ENCODE measurements around the gene PDCD7. TPM values are rescaled to one million over a fixed set of nuclear protein-coding genes. Genes with fewer than 3 reads are reported as not detected.

PDCD7 gene
- total RNA-seq = 10.9 and 14.1 TPM in 2 replicates

DNA sequence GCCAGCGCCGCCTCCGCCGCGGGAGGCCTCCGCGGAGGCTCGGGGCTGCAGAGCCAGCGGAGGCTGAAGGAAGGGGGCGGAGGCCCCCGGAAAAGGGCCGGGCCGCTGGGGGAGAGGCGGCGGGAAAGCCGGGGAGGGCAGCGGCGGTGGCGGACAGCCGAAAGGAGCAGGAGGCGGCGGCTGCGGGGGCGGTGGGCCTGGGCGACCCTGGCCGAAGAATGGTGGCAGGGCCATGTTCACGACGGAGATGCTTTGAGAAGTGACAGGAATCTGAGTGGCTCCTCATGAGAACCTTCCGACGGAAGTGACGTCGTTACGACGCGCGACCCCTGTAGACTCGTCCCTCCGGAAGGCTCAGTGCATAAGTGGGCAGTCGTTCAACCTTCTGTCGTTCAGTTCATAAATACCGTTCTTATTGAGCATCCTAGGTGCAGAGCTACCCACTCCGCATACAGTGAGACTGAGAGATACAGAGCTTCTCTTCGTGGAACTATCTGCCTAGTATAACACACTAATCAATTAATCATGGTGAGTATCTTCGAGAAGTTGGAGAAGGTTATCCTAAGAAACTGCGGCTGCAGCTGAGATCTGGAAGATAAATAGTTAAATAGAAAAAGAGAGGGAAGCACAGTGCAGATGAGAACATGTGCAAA, at the start of gene PDCD7:
Gene PDCD7, minus strand, starts transcription at position 261 of the 653 bp plus-strand sequence. Its CDS starts 27 bp downstream, at position 234.

DNA sequence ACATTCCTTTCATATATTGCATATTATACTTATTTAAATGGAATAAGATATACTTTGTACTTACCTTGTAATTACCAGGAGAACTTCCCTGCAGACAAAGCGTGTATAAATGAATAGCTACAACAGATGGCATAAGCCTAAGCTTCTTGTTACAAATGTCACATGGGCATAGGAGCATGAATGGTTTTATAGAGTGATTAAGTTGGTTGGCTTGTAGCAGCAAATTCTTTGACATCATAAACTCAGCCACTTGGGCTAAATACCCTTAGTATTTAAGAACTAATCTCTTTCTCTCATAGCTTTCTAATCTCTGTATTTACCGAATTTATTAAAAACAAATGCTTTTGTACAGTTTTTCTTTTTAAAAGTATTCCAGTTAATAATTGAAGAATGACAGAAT, 18.5 kb downstream of the PDCD7 start, which contains the start of gene UBAP1L:
Gene UBAP1L, minus strand, starts transcription at position 115 of the 400 bp plus-strand sequence. CDS start 8,985 bp downstream, outside the sequence.

DNA sequence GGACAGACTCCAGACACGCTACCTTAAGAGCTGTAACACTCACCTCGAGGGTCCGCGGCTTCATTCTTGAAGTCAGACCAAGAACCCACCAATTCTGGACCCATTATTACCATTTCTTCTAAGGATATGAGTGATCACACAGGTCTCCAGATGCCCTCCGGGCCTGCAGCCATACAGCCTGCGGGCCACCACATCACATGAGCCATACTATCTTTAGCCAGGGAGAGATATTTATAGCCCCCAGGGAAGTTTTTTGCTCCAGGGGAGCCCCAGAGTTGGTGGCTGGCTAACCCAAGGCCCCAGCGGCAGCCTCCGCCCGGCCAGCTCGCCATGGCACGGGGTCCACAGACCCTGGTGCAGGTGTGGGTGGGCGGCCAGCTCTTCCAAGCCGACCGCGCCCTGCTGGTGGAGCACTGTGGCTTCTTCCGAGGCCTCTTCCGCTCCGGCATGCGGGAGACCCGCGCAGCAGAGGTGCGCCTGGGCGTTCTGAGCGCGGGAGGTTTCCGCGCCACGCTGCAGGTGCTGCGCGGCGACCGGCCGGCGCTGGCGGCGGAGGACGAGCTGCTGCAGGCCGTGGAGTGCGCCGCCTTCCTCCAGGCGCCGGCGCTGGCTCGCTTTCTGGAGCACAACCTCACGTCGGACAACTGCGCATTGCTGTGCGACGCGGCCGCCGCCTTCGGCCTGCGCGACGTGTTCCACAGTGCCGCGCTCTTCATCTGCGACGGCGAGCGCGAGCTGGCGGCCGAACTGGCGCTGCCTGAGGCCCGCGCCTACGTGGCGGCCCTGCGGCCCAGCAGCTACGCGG, 56.9 kb downstream of the PDCD7 start, which contains the start of gene KBTBD13:
Gene KBTBD13, plus strand, starts transcription at position 261 of the 805 bp plus-strand sequence. Its CDS starts 70 bp downstream, at position 331.

DNA sequence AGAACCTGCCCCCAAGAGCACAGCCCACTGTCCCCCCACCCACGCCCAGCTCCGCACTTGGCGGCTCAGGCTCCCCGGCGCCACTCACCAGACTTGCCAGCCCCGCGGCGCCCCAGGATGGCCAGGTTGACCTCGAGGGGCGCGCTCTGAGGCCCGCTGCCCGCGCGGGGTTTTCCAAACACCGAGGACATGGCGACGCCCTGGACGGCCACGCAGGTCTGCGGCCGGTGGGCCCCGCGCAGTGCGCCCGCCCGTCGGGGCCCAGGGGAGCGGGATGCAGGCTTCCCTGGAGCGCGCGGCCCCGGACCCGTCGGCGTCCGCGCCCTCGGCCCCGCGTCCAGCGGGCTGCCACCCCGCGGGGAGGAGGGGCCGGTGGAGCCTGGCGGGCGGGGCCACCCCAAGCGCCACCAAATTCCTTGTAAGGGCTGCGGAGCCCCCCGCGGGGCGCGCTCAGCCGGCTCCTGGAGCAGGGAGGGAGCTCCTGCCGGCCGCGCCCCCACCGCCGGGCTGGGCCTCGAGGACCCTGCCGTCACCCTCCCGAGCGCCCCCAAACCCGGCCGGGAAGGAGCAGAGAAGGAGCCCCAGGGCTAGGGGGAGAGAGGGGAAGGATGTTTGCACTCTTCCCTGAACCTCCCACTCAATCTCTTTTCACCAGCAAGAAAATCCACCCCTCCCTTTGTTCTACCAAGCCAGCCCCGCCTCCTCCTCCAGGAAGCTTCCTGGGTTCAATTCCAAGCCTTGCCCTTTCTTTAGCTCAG, 65.8 kb downstream of the PDCD7 start, which contains the start of gene RASL12:
Gene RASL12, minus strand, starts transcription at position 347 of the 758 bp plus-strand sequence. Its CDS starts 156 bp downstream, at position 191.

Other genes with a start within 250 kb of the PDCD7 start
- 11.9 and 15.3 TPM in 2 replicates for gene ANKDD1A, start 221.9 kb downstream of the PDCD7 start, total RNA-seq
- gene SPG21, start 143.9 kb downstream of the PDCD7 start, total RNA-seq = 58.7 and 76.7 TPM in 2 replicates
- gene MTFMT, start 104.2 kb downstream of the PDCD7 start, total RNA-seq = 15.3 and 16.5 TPM in 2 replicates
- gene SLC51B, start 88.4 kb downstream of the PDCD7 start, total RNA-seq = not detected in 2 replicates
- gene RASL12, start 65.8 kb downstream of the PDCD7 start, total RNA-seq = not detected in 2 replicates
- not detected in 2 replicates for gene KBTBD13, start 57.1 kb downstream of the PDCD7 start, total RNA-seq
- 3.1 and 11.8 TPM in 2 replicates for gene UBAP1L, start 18.6 kb downstream of the PDCD7 start, total RNA-seq
- 40.1 and 49.9 TPM in 2 replicates for gene CLPX, start 51.5 kb upstream of the PDCD7 start, total RNA-seq
- under 0.01 TPM in 1 of 2 replicates, not detected in the other for gene CILP, start 77.7 kb upstream of the PDCD7 start, total RNA-seq
- gene PARP16, start 153.1 kb upstream of the PDCD7 start, total RNA-seq = 1.9 and 2.1 TPM in 2 replicates
- gene RNU5A-1, start 162.2 kb upstream of the PDCD7 start, total RNA-seq = not detected in 2 replicates
- not detected in 2 replicates for gene RNU5B-1, start 170.9 kb upstream of the PDCD7 start, total RNA-seq
- 0.09 TPM in 1 of 2 replicates, not detected in the other for gene IGDCC3, start 244.2 kb upstream of the PDCD7 start, total RNA-seq